OCI-LY3 (cell line): ENCODE data around the gene LRRC46.

Source experiments
- EZH2phosphoT487 ChIP-seq: fragments of 200-600 bp; shearing (Covaris generic); IDR thresholded peaks from 2 replicates; pipeline ENCODE4 v1.6.1; 2018; ENCODE audit warnings: antibody characterized with exemption, mixed run types, low read depth
- TF ChIP-seq, protein P1 (sequence below): fragments of 200-600, 300-600 bp; sonication (generic); IDR thresholded peaks from 2 replicates; pipeline ENCODE4 v1.5.1; 2014; ENCODE audit warnings: antibody characterized with exemption, low read length, low read depth

DNA sequence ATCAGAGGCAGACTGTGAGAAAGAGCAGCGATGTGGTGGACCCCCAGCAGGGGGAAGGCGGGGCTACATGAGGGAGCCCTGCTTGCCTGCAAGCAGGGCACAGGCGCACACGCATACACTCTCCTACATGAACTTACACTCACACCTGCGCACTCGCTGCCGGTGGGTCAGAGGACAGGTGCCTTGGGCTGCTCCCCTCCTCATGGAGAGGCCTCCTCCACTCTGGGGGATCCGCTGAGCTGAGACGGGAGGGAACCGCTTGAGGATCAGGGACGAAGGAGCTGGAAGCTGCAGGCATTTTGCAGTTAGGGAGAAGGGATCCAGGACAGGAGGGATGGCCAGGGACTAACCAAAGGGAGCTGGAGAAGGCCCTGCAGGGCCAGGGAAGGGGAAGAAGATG, 24.0 kb upstream of the LRRC46 start:
- TF ChIP-seq EZH2phosphoT487, result no peak
- TF ChIP-seq, protein P1, sequence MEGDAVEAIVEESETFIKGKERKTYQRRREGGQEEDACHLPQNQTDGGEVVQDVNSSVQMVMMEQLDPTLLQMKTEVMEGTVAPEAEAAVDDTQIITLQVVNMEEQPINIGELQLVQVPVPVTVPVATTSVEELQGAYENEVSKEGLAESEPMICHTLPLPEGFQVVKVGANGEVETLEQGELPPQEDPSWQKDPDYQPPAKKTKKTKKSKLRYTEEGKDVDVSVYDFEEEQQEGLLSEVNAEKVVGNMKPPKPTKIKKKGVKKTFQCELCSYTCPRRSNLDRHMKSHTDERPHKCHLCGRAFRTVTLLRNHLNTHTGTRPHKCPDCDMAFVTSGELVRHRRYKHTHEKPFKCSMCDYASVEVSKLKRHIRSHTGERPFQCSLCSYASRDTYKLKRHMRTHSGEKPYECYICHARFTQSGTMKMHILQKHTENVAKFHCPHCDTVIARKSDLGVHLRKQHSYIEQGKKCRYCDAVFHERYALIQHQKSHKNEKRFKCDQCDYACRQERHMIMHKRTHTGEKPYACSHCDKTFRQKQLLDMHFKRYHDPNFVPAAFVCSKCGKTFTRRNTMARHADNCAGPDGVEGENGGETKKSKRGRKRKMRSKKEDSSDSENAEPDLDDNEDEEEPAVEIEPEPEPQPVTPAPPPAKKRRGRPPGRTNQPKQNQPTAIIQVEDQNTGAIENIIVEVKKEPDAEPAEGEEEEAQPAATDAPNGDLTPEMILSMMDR, result no peak
